ENCODE measurements around the gene SHE. TPM values are rescaled to one million over a fixed set of nuclear protein-coding genes. Genes with fewer than 3 reads are reported as not detected.

SHE gene
- total RNA-seq, 2 donors from 2014 or later: 2.6 to 4.2 TPM

DNA sequence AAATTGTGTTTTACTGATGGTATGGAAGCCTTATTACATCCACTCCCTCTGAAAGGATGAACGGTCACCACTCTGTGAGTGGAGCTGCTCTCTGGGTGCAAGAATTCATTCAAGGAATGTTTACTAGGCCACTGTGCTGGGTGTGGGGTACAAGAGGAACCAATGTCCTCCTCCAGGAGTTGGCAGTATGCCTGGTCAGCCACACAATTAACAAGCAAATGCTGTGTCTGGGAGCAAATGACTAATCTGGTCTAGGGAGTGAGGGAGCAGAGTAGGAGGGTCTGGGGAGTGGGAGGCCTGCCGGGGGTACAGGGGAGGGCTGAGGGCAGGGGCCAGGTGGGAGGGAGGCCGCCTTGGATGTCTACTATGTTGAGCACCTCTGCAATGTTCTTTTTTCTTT is 27.4 kb downstream of the SHE start:
- no peak for TF ChIP-seq POLR2A (IDR thresholded peaks at IDR 0.05)
- TF ChIP-seq, protein P1, sequence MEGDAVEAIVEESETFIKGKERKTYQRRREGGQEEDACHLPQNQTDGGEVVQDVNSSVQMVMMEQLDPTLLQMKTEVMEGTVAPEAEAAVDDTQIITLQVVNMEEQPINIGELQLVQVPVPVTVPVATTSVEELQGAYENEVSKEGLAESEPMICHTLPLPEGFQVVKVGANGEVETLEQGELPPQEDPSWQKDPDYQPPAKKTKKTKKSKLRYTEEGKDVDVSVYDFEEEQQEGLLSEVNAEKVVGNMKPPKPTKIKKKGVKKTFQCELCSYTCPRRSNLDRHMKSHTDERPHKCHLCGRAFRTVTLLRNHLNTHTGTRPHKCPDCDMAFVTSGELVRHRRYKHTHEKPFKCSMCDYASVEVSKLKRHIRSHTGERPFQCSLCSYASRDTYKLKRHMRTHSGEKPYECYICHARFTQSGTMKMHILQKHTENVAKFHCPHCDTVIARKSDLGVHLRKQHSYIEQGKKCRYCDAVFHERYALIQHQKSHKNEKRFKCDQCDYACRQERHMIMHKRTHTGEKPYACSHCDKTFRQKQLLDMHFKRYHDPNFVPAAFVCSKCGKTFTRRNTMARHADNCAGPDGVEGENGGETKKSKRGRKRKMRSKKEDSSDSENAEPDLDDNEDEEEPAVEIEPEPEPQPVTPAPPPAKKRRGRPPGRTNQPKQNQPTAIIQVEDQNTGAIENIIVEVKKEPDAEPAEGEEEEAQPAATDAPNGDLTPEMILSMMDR (IDR thresholded peaks at IDR 0.05): no peak
- no peak overlapping the region for H3K27ac ChIP-seq
- intact Hi-C loops (cut with DNase I): loop anchor here (10.0 kb wide), 1 partner anchor 70 kb away; no protein-coding TSS in a partner anchor
- 58 to 63% methylated on average over 3 of the region's 3 CpGs for WGBS, 2 donors
- no peaks in the 10 kb centered on the region for H3K36me3 ChIP-seq (replicated peaks in 1 of 2; ENCODE audit: insufficient read depth in 1 of 2, low read depth in 2 of 2)
- no peaks in the 10 kb centered on the region for H3K27me3 ChIP-seq
- ATAC-seq (no peak), DNase-seq (peak in 3 of 4 donors; percentile 29 to 67 (median 53))
- no peak overlapping the region for H3K4me3 ChIP-seq
- no peaks in the 10 kb centered on the region for H3K9me3 ChIP-seq
- H3K4me1 ChIP-seq: peaks cover 3% of the 10 kb centered on the region

DNA sequence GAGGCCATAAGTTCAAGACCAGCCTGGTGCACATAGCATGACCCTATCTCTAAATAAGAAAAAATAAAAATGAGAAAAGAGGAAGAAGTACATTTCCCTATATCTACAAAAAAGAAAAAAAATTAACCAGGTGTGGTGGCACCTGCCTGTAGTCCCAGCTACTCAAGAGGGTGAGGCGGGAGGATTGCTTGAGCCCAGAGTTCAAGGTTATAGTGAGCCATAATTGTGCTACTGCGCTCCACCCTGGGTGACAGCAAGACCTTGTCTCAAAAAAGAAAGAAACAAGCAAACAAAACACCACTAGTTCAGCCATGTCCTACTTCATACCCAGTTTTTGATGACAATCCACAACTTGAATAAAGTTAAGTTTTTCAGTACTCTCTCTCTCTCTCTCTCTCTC is 30.9 kb downstream of the SHE start:
- ATAC-seq: no peak
- Histone ChIP-seq H3K27me3 (no peaks in the 10 kb centered on the region), H3K36me3 (replicated peaks in 1 of 2; ENCODE audit: insufficient read depth in 1 of 2, low read depth in 2 of 2) (no peaks in the 10 kb centered on the region), H3K4me3 (no peak overlapping the region), H3K4me1 (peaks cover 7% of the 10 kb centered on the region), H3K9me3 (no peaks in the 10 kb centered on the region), H3K27ac (no peak overlapping the region)
- DNase-seq: no peak
- intact Hi-C loops (cut with DNase I): loop anchor here (10.0 kb wide), 1 partner anchor 73 kb away; no protein-coding TSS in a partner anchor
- TF ChIP-seq, protein P1 (IDR thresholded peaks at IDR 0.05): no peak
- no peak for TF ChIP-seq POLR2A (IDR thresholded peaks at IDR 0.05)
- 57 to 75% methylated on average over 2 of the region's 2 CpGs for WGBS, 2 donors

DNA sequence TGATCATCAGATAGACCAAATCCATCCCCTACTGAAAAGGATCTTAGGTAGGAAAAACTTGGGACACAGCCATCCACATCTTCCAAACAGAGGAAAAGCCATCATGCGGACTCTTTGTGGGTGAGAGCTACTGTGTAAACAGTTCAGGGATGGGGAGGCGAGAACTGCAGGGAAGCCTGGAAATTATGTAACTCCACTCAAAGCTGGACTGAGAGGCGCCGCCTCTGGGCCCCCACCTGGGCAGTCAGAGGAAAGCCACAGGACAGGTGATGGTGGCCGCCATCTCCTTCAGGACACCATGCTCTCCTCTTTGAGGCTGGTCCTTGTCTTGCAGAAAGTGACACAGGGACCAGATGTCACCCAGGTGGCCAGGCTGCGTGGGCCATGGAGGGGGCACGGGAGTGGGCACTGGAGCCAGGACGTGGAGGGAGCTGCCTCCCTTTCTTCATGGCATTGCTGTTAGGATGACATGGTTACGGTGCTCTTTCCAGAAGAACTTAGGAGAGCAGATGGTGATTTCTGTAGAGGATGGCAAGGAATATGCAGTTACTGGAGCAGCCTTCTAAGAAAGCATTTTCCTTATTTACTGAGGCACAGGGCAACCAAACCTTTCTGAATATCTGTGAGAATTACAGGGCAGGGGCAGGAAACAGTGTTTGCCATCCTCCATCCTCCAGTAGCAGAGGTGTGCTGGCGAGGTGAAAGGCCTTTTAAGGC is 32.2 kb downstream of the SHE start:
- Histone ChIP-seq H3K9me3 (no peaks in the 10 kb centered on the region), H3K36me3 (replicated peaks in 1 of 2; ENCODE audit: insufficient read depth in 1 of 2, low read depth in 2 of 2) (no peaks in the 10 kb centered on the region), H3K4me3 (no peak overlapping the region), H3K27me3 (no peaks in the 10 kb centered on the region), H3K27ac (no peak overlapping the region), H3K4me1 (peaks cover 7% of the 10 kb centered on the region)
- intact Hi-C loops (cut with DNase I): loop anchor here (10.0 kb wide), 1 partner anchor 75 kb away; no protein-coding TSS in a partner anchor
- no peak for ATAC-seq
- no peak for TF ChIP-seq POLR2A (IDR thresholded peaks at IDR 0.05)
- TF ChIP-seq, protein P1 (IDR thresholded peaks at IDR 0.05): no peak
- peak in 2 of 4 donors; percentile 24 to 33 for DNase-seq
- WGBS, 2 donors: 85 to 88% methylated on average over 8 to 10 of the region's 10 CpGs

DNA sequence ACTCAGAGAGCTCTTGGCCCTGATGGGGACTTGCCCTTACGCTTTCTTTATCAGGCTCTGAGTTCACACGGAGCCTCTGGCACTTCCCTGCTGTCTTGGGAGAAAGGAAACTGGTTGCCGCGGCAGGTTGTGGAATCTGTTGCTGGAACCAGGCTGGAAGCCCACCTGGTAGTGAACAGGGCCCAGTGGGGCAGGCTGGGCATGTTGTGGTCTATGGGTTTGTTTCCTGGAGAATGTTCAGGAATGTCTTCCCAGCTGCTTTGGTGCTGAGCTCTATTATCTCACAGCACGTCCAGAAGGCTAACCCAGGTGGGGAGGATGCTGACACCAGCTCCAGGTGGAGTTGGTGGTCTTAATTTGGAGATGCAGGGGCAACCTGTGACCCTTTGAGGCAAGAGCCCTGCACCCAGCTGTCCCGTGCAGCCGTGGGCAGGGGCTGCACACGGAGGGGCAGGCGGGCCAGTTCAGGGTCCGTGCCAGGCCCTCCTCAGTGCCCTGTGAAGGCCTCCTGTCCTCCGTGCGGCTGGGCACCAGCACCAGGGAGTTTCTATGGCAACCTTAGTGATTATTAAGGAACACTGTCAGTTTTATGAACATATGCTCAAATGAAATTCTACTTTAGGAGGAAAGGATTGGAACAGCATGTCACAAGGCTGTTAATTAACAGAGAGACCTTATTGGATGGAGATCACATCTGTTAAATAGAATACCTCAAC is 33.5 kb downstream of the SHE start:
- H3K4me1 ChIP-seq: peaks cover 7% of the 10 kb centered on the region
- 70 to 71% methylated on average over 7 to 12 of the region's 12 CpGs for whole genome bisulfite sequencing, 2 donors
- TF ChIP-seq, protein P1 (IDR thresholded peaks at IDR 0.05): no peak
- no peak for TF ChIP-seq POLR2A (IDR thresholded peaks at IDR 0.05)
- peak in 1 of 4 donors; percentile 29 for DNase-seq
- H3K27me3 ChIP-seq: no peaks in the 10 kb centered on the region
- H3K9me3 ChIP-seq: no peaks in the 10 kb centered on the region
- peak; percentile 48 for ATAC-seq
- intact Hi-C loops (cut with DNase I): no loop called here
- H3K36me3 ChIP-seq (replicated peaks in 1 of 2; ENCODE audit: insufficient read depth in 1 of 2, low read depth in 2 of 2): no peaks in the 10 kb centered on the region
- H3K4me3 ChIP-seq: no peak overlapping the region
- peak overlapping the region in 2 of 4 donors; percentile 6 to 38 for H3K27ac ChIP-seq

Measured in body of pancreas (tissue), 4 donors.